Astrocyte of the cerebellum (primary cell): Measurements from ENCODE around the gene LRRK1.

Source experiments
- DNase-seq: peaks from one replicate; pipeline ENCODE4 v3.0.0-alpha.2; 2011; ENCODE audit warnings: low read depth
- H3K4me3 ChIP-seq: 2 replicates; pipeline ENCODE4 v1.5.1; 2011; ENCODE audit warnings: mild to moderate bottlenecking, low read depth, low read length, moderate library complexity
- in situ Hi-C: cut with HindIII; loops from 2 replicates; pipeline ENCODE4 v1.10.0; 2017; ENCODE audit warnings: low sequenced_read_pairs
- TF ChIP-seq, protein P1 (sequence below): IDR thresholded peaks from 2 replicates; pipeline ENCODE4 v1.5.1; 2012; ENCODE audit warnings: low read length, low read depth, moderate library complexity, mild to moderate bottlenecking; ENCODE audit errors: missing control alignments

LRRK1 gene

DNA sequence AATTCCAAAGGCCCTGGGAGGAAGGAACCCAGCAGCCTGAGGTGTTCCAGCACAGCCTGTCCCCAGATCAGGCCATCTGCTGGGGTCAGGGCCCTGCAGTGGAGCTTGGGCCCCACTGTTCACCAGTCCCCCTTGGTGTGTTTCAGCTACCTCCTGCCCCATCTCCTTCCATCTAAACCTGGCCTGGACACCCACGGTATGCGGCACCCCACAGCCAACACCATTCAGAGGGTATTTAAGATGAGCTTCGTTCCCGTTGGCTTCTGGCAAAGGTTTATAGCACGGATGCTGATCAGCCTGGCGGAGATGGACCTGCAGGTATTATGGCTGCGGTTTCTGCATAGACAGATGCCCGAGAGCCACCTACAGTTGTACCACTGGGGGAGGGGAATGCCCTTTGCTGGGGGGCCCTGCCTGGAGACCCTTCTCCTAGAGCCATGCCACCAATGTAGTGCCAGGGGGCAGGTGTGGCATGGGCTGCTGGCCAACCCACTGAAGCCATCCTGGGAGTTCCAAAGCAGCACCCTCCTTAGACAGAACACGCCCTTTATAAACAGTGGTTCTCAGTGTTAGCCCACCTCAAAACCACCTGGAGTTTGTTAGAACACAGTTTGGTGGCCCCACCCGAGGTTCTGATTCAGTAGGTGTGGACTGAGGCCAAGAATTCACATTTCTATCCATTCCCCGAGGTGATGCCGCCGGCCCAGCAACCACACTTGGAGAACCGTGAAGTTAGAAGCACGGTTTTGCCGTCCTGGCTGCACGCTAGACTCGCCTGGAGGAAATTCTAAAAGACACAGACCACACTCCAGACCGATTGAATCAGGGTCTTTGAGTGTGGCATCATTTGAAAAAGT lies 126.9 kb downstream of the LRRK1 start:
- no peak for DNase-seq
- in situ Hi-C loops, result no loop called here
- H3K4me3 ChIP-seq, result no peak overlapping the region
- TF ChIP-seq, protein P1, sequence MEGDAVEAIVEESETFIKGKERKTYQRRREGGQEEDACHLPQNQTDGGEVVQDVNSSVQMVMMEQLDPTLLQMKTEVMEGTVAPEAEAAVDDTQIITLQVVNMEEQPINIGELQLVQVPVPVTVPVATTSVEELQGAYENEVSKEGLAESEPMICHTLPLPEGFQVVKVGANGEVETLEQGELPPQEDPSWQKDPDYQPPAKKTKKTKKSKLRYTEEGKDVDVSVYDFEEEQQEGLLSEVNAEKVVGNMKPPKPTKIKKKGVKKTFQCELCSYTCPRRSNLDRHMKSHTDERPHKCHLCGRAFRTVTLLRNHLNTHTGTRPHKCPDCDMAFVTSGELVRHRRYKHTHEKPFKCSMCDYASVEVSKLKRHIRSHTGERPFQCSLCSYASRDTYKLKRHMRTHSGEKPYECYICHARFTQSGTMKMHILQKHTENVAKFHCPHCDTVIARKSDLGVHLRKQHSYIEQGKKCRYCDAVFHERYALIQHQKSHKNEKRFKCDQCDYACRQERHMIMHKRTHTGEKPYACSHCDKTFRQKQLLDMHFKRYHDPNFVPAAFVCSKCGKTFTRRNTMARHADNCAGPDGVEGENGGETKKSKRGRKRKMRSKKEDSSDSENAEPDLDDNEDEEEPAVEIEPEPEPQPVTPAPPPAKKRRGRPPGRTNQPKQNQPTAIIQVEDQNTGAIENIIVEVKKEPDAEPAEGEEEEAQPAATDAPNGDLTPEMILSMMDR, result no peak

DNA sequence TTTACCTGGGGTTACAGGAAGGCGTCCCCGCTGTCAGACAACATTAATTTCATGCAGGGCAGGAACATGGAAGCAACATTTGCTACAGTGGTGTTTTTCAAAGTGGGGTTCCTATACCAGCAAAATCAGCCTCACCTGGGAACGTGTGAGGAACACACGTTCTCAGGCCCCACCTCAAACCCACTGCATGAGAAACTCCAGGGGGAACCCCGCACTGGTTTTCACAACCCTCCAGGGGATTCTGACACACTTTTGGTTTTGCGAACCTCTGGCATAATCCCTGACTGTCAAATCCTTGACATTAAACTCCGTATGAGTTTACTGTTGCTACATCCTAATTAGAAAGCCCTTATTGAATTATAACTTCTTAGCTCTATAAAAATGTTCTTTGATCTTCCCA lies 127.7 kb downstream of the LRRK1 start:
- no peak overlapping the region for H3K4me3 ChIP-seq
- TF ChIP-seq, protein P1, result no peak
- no peak for DNase-seq
- in situ Hi-C loops, result no loop called here

- H3K4me3 ChIP-seq, result no peak overlapping the region
- in situ Hi-C loops, result no loop called here
- no peak for DNase-seq
- TF ChIP-seq, protein P1, result no peak
Measured at GRCh38 chr15:101047301-101047781, 128.2 kb downstream of the LRRK1 start.

DNA sequence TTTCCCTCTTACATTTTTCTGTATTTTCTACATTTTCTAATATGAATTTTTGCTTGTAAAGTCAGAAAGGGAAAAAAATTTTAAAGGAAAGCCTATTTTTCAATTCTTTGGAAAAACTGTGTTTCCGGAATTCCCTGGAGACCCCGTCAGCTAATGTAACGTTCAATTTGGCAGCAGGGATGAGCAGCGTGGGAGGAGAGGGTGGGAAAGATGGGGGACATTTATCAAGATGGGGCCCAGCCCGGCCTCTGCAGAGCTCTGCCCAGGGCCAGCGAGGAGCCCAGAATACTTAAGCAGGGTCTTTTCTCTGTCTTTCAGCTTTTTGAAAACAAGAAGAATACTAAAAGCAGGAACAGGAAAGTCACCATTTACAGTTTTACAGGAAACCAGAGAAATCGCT lies 129.0 kb downstream of the LRRK1 start:
- no peak overlapping the region for H3K4me3 ChIP-seq
- DNase-seq, result no peak
- in situ Hi-C loops, result no loop called here
- TF ChIP-seq, protein P1, result no peak

DNA sequence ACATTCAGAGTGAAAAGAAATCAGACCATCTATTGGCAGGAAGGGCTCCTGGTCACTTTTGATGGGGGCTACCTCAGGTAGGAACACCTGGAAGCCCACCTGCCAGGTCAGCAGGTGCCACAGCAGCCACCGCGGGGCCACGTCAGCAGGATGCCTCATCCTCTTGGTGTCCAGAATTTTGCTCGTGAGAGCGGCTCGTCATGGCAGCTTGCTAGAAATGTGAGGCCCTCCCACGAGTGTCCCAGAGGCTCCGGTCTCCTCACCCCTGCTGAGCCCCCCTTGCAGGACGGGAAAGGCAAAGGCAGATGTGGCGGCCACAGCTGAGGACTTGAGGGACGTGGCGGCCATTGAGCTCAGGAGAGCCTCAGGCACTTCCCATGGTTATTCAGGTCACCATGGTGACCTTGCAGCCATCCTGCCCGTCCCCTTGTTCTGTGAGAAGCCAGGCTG lies 129.4 kb downstream of the LRRK1 start:
- in situ Hi-C loops, result no loop called here

DNA sequence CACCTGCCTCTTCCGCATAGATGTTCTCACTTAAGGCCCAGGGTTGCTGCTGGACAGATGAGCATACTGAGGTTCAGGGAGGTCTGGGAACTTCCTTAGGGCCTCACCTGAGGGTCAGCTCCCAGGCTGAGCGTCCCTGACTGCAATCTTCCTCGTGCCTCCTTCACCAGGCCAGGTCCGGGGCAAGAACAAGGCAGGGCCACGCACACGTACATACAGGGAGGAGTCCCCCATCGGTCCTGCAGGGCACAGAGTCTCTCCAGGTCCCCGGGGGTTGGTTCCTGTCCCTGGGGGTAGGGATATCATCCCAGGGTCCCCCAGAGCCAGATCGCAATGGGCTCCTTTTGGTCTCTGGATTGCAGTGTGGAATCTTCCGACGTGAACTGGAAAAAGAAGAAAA lies 130.1 kb downstream of the LRRK1 start:
- TF ChIP-seq, protein P1, result no peak
- in situ Hi-C loops, result no loop called here

More for the DNA sequence above, 129.4 kb downstream of the LRRK1 start:
- no peak overlapping the region for H3K4me3 ChIP-seq
- no peak for DNase-seq
- TF ChIP-seq, protein P1, result no peak

More for the DNA sequence above, 130.1 kb downstream of the LRRK1 start:
- DNase-seq, result no peak
- no peak overlapping the region for H3K4me3 ChIP-seq
